GM18508 (cell line): Measurements from ENCODE around the gene DYNC1H1.
"Not testable (repeated sequence)": the region's sequence is repeated elsewhere in the genome, so short reads cannot be mapped to it uniquely, and the experiment has no call there.

ENCODE experiments used
- ATAC-seq: cut with Tn5 transposase; IDR thresholded peaks from one replicate; pipeline ENCODE4 v1.9.1; 2021; ENCODE audit warnings: moderate number of reproducible peaks; ENCODE audit not compliant: insufficient read depth, unreplicated experiment

DYNC1H1 gene

DNA sequence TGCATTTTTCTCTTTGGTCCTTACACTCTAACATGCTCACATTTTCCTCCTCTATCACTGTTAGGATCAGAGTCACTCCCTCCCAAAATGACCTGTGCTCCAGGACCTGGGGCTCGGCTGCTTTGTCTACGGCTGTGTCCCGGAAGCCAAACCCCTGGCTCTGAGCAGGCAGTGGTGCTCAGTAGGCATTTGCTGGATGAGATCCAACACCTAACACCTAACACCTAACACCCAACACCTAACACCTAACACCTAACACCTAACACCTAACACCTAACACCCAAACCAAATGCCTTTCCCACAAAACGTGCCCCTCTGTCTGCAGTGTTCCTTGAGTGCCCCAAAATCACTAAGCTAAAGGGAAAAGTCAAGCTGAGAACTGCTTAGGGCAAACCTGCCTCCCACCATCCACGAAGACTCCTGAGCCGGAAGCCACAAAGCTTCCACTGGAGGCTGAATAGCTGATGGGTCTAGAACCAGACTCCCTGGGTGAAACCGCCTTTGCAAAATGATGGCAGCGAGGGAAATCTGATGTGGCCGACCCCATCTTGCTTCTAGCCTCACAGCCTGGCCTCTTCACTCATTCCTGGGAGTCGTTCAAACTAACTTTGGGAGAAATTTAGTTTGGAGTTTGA is 93.2 kb downstream of the DYNC1H1 start:
- no peak for ATAC-seq

DNA sequence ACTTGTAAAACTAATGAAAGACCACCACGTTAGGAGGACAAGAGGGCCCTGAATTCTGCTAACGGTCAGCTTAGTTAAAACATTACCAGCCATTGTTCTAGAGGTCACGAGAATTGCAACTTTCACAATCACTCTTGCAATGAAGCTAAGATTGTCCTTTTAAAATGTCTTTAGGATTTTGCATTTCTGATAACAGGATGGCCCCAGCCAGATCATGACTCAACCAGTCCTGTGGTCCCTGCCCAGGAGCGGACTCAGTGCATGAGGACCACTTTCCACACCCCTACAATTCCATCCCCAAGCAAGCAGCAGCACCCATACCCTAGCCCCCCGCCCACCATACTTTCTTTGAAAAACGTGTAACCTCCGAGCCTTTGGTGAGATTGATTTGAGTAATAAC is 93.8 kb downstream of the DYNC1H1 start:
- ATAC-seq: no peak

DNA sequence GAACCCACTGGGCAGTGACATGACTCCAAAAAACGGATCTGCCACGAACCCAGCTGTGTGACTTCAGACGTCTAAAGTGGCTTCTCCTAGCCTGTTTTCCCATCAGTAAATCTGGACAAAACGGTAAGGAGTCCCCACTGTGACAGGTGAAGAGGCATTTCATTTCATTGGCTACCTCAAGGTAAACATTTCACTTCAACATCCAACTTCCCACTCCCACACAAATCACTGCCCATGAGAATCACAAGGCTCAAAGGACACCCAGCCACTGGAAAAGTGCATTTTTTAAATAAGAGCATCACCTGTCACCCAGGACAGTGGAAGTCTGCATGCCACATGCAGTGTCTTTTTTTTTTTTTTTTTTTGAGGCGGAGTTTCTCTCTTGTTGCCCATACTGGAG is 94.6 kb downstream of the DYNC1H1 start:
- ATAC-seq: no peak

DNA sequence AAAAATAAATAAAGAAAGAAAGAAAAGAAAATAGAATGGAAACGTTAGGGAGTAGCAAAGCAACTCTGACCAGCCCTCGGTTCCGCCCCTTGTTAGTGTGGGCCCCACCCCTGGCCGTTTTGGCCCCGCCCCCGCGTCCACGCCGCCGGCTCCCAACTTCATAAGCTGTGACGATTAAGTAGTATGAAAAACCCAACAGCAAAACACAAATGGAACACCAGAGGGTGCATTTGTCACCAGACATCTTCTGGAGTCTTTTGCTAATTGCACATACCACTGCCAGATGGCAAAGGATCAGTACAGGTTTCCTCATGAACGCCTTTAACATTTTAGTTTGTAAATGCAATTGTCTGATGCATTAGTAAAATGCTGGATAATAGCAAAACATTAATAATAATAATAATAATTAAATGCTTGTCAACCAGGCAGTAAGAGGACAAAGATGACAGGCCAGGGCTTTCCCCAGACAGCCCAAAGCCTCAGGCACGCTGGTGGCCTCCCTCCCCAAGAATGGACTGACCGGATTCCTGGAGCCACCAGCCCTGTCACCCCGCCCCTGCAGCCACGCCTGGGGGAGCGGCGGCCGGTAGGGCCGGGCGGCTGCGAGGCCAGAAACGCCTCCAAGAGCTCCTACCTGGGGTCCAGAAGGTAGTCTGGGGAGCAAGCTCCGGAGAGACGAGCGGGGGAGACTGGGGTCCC is 98.9 kb downstream of the DYNC1H1 start:
- ATAC-seq: no peak

DNA sequence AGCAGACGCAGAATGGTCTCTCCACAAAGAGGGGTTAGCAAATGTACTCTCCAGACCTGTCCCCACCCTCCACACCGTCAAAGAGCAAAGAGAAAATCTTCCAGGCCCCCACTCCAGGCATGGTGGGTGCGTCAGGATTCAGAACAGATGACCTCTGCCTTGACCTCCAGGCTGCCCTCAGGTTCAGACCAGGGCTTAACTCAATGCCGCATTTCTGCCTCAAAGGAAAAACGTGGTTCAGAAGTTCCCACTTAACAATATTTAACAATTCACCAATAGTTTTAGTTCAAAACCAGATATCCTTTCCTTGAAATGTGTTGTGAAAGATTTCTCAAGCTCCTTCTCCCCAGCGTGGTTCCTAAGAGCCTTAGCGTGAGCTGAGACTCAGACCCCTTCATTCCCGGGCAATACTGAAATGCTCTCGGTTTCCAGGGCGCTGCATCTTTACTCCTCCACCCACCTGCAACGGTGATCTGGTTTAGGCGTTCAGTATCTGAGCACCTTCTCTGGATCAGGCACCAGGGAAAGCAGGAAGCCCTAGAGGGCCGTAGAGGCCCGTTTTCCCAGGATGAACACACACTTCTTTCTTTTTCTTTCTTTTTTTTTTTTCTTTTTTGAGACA is 99.5 kb downstream of the DYNC1H1 start:
- no peak for ATAC-seq

DNA sequence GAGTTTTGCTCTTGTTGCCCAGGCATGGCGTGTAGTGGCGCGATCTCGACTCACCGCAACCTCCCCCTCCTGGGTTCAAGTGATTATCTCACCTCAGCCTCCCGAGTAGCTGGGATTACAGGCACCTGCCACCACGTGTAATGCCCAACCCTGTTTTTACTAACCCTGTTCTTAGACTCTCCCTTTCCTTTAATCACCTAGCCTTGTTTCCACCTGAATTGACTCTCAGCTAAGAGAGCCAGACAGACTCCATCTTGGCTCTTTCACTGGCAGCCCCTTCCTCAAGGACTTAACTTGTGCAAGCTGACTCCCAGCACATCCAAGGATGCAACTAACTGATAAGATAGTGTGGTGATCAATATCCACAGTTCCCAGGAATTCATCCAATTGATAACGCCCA is 100.2 kb downstream of the DYNC1H1 start:
- not testable (repeated sequence) for ATAC-seq

DNA sequence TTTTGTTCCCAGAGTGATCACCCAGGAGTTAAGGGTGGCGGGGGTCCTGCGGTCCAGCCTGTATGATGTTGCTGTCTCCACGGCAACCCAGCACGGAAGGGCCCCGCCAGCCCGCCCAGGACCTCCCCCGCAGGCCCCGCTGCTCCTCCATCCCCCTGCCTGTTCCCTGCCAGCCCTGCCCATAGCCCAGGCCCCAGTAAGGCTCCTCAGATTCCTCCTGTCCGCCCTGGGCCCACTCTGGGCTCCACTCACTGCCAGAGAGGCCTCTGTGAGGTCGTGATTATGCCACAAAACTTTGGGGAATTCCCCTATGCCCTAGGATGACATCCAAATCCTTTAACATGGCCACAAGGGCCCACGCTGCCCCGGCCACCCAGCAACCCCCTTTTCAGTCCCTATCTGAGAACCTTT is 101.7 kb downstream of the DYNC1H1 start:
- no peak for ATAC-seq

DNA sequence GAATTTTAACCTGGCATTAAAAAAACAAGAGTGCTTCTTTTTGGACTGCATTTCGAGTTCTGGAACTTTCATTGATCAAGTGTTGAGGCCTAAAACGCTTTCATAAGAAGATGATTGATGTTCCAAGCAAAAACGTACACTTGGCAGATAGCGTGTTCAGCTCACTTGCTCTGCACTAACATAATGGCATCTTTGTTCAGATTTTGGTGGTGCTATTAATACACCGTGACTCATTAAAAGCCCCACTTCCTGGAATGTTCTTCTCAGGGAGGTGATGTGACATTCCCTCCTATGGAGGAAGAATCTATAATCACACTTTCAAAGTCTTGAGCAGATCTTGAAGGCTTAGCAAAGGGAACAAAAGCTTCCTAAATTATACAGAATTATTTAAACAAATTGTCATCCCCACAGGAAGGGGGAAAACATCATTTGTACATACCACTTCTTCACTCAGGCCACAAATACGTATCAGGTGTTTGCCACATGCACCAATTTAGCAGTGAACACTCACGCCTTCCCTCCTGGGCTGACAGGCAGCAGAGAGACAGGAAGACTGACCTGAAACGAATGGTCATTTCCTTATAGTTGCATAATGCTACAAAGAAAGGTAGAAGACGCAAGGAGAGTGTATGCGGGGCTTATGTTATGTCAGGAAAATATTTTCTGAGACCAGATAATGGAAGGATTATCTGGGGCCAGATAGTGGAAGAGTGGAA is 107.1 kb downstream of the DYNC1H1 start:
- ATAC-seq: no peak

DNA sequence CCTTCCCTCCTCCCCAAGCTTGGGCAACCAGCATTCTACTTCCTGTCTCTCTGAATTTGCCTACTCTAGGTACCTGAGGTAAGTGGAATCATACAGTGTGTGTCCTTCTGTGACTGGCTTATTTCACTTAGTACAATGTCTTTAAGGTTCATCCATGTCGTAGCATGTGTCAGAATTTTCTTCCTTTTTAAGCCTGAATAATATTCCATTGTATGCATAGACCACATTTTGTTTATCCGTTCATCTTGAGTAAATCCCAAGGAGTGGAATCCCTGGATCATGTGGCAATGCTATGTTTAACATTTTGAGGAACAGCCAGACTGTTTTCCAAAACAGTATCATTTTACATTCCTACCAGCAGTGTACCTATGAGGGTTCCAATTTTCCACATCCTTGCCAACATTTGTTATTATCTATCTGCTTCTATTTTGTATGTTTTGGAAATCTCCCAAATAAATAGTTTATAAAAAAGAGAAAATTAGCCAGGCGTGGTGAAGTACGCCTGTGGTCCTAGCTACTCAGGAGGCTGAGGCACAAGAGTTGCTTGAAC is 110.1 kb downstream of the DYNC1H1 start:
- no peak for ATAC-seq

DNA sequence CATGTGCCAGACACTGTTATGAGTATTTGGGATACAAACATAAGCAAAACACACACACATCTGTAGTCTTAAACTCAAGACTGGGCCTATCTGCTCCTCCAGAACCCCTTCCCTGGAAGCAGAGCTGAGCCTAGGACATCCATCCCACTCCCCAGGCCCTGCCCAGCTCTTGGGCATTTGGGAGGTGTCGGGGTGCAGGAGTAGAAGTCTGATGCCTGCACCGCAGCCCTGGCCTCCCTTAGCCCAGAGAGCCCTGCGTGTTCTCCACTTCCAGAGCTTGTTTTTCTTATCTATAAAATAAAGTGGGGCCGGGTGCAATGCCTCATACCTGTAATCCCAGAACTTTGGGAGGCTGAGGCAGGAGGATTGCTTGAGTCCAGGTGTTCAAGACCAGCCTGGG is 110.8 kb downstream of the DYNC1H1 start:
- ATAC-seq: no peak

DNA sequence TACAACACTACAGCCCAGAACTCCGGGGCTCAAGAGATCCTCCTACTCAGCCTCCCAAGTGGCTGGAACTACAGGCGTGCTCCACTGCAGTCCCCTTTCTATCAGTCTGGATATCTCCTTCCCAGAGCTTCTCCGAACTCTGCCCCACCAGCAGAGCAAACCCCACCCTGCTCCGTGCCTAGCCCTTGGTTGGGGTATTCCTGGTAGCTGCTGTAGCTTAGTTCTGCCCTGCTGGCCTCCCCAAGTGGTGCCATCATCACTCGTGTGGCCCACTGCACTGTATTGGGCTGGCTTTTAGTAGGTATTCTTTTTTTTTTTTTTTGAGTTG is 113.0 kb downstream of the DYNC1H1 start:
- no peak for ATAC-seq

DNA sequence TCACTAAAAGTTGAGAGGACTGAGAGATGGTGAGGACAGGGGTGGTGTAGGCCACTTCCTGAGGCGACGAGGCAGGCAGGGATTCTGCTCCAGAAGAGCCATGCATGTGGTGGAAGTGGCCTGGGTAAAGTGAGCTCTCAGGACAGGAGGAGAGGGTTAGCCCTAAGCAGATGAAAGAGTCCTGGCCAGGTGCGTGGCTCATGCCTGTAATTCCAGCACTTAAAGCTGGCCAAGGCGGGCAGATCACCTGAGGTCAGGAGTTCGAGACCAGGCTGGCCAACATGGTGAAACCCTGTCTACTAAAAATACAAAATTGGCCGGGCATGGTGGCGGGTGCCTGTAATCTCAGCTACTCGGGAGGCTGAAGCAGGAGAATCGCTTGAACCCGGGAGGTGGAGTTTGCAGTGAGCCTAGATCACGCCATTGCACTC is 114.0 kb downstream of the DYNC1H1 start:
- not testable (repeated sequence) for ATAC-seq

DNA sequence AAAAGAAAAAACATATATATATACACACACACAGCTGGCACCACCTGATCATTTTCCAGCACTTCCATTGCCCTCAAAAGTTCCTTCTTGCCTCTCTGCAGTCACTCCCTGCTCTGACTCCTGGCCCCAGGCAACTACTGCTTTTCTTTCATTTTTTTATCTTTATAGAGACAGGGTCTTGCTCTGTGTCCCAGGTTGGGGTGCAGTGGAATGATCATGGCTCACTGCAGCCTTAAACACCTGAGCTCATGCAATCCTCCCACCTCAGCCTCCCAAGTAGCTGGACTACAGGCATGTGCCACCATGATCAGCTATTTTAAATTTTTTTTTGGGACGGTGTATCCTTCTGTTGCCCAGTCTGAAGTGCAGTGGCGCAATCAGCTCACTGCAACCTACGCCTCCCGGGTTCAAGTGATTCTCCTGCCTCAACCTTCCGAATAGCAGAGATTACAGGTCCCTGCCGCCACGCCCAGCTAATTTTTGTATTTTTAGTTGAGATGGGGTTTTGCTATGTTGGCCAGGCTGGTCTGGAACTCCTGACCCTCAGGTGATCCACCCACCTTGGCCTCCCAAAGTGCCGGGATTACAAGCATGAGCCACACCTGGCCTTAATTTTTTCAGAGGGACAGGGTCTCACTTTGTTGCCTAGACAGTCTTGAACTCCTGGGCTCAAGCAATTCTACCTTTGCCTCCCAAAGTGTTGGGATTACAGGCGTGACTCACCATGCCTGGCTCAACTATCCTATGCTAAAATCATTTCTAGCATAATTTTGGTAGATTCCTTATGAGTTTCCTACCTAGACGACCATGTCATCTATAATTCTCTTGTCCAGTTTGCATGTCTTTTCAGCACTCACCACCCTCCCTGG is 114.7 kb downstream of the DYNC1H1 start:
- no peak for ATAC-seq

DNA sequence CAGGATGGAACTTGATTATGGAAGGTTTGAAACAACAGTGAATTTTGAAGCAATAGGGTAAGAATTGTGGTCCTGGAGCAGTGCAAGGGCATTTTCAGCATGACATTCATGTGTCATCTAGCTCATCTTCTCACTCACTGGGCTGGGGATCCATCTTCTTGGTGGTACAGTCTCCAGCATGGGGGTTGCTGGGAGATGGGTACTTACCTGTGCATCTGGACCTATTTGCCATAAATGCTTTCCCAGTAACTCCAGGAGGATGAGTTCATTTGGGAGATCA is 115.3 kb downstream of the DYNC1H1 start:
- no peak for ATAC-seq

DNA sequence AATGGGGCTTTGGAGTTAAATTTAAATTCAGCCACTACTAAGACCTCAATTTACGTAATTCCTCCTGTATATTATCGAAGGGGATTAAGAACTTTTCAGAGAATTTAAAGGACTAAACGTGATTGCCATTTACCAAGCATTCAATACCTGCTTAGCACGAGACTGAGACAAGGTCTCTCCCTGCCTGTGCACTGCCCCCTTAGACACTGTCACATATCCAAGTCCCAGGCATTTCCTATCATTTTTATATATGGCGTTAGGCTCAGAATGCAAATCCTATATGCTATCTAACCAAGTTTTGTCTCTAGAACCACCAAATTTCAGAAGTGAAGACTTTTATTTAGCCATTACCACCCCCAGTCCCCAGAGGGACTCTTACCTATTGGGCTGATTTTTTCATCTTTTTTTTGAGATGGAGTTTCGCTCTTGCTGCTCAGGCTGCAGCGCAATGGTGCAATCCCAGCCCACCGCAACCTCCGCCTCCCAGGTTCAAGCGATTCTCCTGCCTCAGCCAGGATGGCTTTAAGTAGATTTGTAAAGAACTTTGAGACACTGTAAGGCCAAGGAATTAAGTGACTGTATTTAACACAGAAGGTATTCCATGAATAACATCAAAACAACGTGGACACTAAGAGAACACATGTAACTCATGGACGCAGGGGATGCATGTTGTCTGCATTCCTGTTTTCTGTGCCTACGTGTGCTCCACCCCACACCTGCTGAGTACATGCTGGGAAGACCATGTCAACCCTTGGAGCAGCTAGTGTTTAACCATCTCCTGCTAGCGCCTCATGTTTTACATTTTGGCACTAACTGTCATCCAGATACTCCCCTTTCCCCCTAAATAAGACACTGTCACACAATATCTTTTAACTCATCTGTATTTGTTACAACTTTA is 116.1 kb downstream of the DYNC1H1 start:
- no peak for ATAC-seq

DNA sequence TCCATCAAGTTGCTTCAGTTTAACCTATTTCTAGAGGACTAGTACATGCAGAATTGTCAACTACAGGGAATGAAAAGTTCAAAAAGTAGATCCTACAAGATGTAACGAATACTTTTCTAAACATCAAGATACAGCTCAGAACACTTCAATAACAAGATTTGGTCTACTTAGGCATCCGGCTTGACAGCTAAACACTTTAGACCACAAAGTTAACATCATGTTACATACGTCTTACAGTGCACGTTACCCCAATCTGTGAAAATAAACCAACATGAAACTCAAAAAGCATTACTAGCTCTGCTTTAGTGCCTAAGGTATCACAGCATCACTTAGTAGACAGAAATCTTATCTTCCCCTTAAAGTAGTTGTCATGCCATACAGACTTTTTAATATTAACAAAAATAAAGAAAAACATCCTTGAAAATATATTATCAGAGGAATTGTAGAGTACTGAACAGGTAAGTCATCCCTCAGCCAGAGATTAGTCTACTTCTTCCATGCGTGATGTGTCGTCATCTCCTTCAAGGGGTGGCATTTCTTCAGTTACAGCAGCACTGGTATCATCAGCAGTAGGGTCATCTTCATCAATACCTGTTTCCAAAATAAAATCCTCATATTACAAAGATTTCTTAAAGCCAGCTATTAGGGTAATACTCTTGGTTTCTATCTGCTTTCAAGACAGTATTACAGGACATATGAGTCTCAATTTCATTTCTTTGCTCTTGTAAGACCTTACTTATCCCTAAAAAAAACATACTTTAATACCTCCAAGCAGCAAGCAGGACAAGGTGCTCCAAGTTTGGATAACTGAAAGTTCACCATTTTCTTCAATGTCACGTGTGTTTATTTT is 117.1 kb downstream of the DYNC1H1 start:
- no peak for ATAC-seq

DNA sequence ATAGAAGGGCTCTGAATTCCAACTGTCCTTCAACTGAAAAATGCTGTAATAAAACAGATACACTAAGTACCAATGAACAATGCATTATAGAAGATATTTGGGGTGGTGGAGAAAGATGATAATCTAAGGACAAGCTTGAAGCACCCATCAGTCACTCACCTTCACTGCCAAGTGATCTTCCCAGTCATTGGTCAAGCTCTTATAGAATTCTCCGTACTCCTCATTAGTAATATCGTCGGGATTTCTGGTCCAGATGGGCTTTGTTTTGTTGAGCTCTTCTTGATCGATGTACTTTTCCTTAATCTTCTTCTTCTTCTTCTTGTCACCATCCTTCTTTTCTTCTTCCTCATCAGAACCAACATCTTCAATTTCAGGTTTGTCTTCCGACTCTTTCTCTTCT is 120.1 kb downstream of the DYNC1H1 start:
- not testable (repeated sequence) for ATAC-seq

DNA sequence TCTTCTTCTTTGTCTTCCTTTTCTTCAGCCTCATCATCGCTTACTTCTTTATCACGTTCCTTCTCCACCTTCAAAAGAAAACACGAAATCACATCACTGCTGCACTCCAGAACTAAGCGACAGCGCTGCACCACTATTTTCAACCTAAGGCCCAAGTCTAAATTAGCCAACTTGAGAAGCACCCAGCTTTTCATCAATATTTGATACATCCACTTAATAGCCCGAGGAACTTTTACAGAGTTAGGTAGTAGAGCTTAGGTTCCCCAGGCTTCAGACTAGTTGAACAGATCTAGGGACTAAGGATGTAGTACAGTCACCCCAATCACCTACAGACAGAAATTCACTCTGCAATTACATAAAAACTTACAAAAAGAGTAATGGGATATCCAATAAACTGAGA is 120.6 kb downstream of the DYNC1H1 start:
- ATAC-seq: no peak
